ENCODE results near the gene ADH4.

Gene ADH4

GRCh38 chr4:99078931-99079624 lies 65.0 kb downstream of the ADH4 start:
- no peak for TF ChIP-seq CTCF (IDR thresholded peaks at IDR 0.05; ENCODE audit: borderline replicate concordance, insufficient read depth, low read depth, low read length)
- no peak overlapping the region for H3K4me3 ChIP-seq (ENCODE audit: low read depth, low read length)

- TF ChIP-seq CTCF (IDR thresholded peaks at IDR 0.05; ENCODE audit: borderline replicate concordance, insufficient read depth, low read depth, low read length), result no peak
- H3K4me3 ChIP-seq (ENCODE audit: low read depth, low read length), result no peak overlapping the region
Measured at GRCh38 chr4:99078336-99078735, 65.8 kb downstream of the ADH4 start.

GRCh38 chr4:99077177-99077576 lies 66.9 kb downstream of the ADH4 start:
- no peak for TF ChIP-seq CTCF (IDR thresholded peaks at IDR 0.05; ENCODE audit: borderline replicate concordance, insufficient read depth, low read depth, low read length)
- no peak overlapping the region for H3K4me3 ChIP-seq (ENCODE audit: low read depth, low read length)

- H3K4me3 ChIP-seq (ENCODE audit: low read depth, low read length), result no peak overlapping the region
- TF ChIP-seq CTCF (IDR thresholded peaks at IDR 0.05; ENCODE audit: borderline replicate concordance, insufficient read depth, low read depth, low read length), result no peak
Measured at GRCh38 chr4:99076292-99076976, 67.7 kb downstream of the ADH4 start.

GRCh38 chr4:99074816-99075215 lies 69.3 kb downstream of the ADH4 start:
- no peak overlapping the region for H3K4me3 ChIP-seq (ENCODE audit: low read depth, low read length)
- no peak for TF ChIP-seq CTCF (IDR thresholded peaks at IDR 0.05; ENCODE audit: borderline replicate concordance, insufficient read depth, low read depth, low read length)

Data from GM12875 (cell line).